HepG2 (cell line): Measurements from ENCODE around the gene HSPB7. TPM values are rescaled to one million over a fixed set of nuclear protein-coding genes. Genes with fewer than 3 reads are reported as not detected.

ENCODE experiments used
- E2F5 ChIP-seq: sonication (generic); formaldehyde crosslinking; conservative IDR thresholded peaks from 2 replicates; pipeline ENCODE4 v1.4.0; 2020; ENCODE audit warnings: missing genetic modification reagents
- ESRRA ChIP-seq: sonication (generic); formaldehyde crosslinking; IDR thresholded peaks from 2 replicates; pipeline ENCODE4 v1.5.1; 2020; ENCODE audit warnings: mild to moderate bottlenecking, low read depth, missing genetic modification reagents
- GFI1 ChIP-seq: sonication (generic); formaldehyde crosslinking; IDR thresholded peaks from 2 replicates; pipeline ENCODE4 v1.5.0; 2020; ENCODE audit warnings: missing genetic modification reagents, mild to moderate bottlenecking, borderline replicate concordance
- HCFC1 ChIP-seq: fragments of 150-350 bp; IDR thresholded peaks from 2 replicates; pipeline ENCODE4 v1.6.1; 2014; ENCODE audit warnings: low read depth, low read length
- PLSCR1 ChIP-seq: sonication (generic); formaldehyde crosslinking; IDR thresholded peaks from 2 replicates; pipeline ENCODE4 v1.5.0; 2020; ENCODE audit warnings: missing genetic modification reagents, mild to moderate bottlenecking, borderline replicate concordance
- SNAI1 ChIP-seq: sonication (generic); formaldehyde crosslinking; IDR thresholded peaks from 2 replicates; pipeline ENCODE4 v1.5.0; 2020; ENCODE audit warnings: mild to moderate bottlenecking, missing genetic modification reagents, borderline replicate concordance
- SP2 ChIP-seq: sonication (generic); formaldehyde crosslinking; IDR thresholded peaks from 2 replicates; pipeline ENCODE4 v1.5.1; 2020; ENCODE audit warnings: mild to moderate bottlenecking, missing genetic modification reagents
- TEAD2 ChIP-seq: sonication (generic); formaldehyde crosslinking; IDR thresholded peaks from 2 replicates; pipeline ENCODE4 v1.9.0; 2021; ENCODE audit warnings: missing genetic modification reagents
- ZBTB38 ChIP-seq: sonication (generic); formaldehyde crosslinking; IDR thresholded peaks from 2 replicates; pipeline ENCODE4 v1.5.1; 2020; ENCODE audit warnings: mild to moderate bottlenecking, missing genetic modification reagents
- ZNF350 ChIP-seq: sonication (generic); formaldehyde crosslinking; IDR thresholded peaks from 2 replicates; pipeline ENCODE4 v1.4.0; 2020; ENCODE audit warnings: mild to moderate bottlenecking, low read depth, missing genetic modification reagents, borderline replicate concordance
- ZNF407 ChIP-seq: sonication (generic); formaldehyde crosslinking; IDR thresholded peaks from one replicate; pipeline ENCODE4 v1.5.1; 2020; ENCODE audit warnings: mild to moderate bottlenecking, missing genetic modification reagents; ENCODE audit errors: not compliant biosample characterization
- ZNF501 ChIP-seq: sonication (generic); formaldehyde crosslinking; IDR thresholded peaks from 2 replicates; pipeline ENCODE4 v1.5.1; 2020; ENCODE audit warnings: mild to moderate bottlenecking, moderate library complexity, missing genetic modification reagents
- ZNF713 ChIP-seq: sonication (generic); formaldehyde crosslinking; IDR thresholded peaks from 2 replicates; pipeline ENCODE4 v1.4.0; 2020; ENCODE audit warnings: mild to moderate bottlenecking, missing genetic modification reagents
- ZNF800 ChIP-seq: sonication (generic); formaldehyde crosslinking; IDR thresholded peaks from 2 replicates; pipeline ENCODE4 v1.4.0; 2020; ENCODE audit warnings: missing genetic modification reagents
- ZSCAN25 ChIP-seq: sonication (generic); formaldehyde crosslinking; IDR thresholded peaks from 2 replicates; pipeline ENCODE4 v1.8.0; 2022; ENCODE audit warnings: mild to moderate bottlenecking, missing genetic modification reagents
- polyA plus RNA-seq, 8 experiments: library from polyadenylated mRNA; depleted of rRNA in 3 of 8; stranded (reverse) in 7 of 8; unstranded in 1 of 8; fragments of >200 nt; fragmentation: Illumina TruSeq in 4 of 8; extraction: Trizol in 4 of 8; gene quantifications; 2 replicates each; pipeline versions ENCODE4 v1.2.1 to v1.2.3, GENCODE V29; 2011 to 2016; ENCODE audit warnings: low read depth in 4 of 8, missing spikeins in 1 of 8, mixed read lengths in 1 of 8; ENCODE audit not compliant: insufficient read depth in 1 of 8
- total RNA-seq, 5 experiments: library from RNA; depleted of rRNA; stranded (reverse); fragments of >200 nt; fragmentation: Illumina TruSeq; extraction: Trizol; gene quantifications; 2 replicates each; pipeline ENCODE4 v1.2.3, GENCODE V29; 2016; ENCODE audit warnings: low read depth in 1 of 5

HSPB7 gene
- total and polyA plus RNA-seq, 2 of the 13 experiments (the other 11 are each of a cell fraction or from before 2014, with no cell fraction given), result 0.20 TPM; not detected in 1

- TF ChIP-seq ZNF800 (CRISPR knock-in tag) (0 out of 2 replicates have a peak, but pooled peaks have one; percentile 24), ESRRA (CRISPR knock-in tag) (peak; percentile 47), SP2 (CRISPR knock-in tag) (peak; percentile 52; the same call in 1 of the 2 replicates), HCFC1 (peak; percentile 83), PLSCR1 (CRISPR knock-in tag) (no peak), SNAI1 (CRISPR knock-in tag) (no peak; the same call in 1 of the 2 replicates), ZSCAN25 (no peak), ZNF713 (CRISPR knock-in tag) (no peak), ZNF501 (CRISPR knock-in tag) (peak; percentile 83; the same call in 1 of the 2 replicates), TEAD2 (no peak), E2F5 (no peak), ZBTB38 (CRISPR knock-in tag) (peak; percentile 57), ZNF407 (no peak), GFI1 (CRISPR knock-in tag) (no peak), ZNF350 (CRISPR knock-in tag) (peak; percentile 54; the same call in 1 of the 2 replicates)
These were observed 41.8 kb downstream of the HSPB7 start, which contains the start of gene ZBTB17 (continued) for GRCh38 chr1:15975805-15976680.
